ENCODE data around the gene WDR12. TPM values are rescaled to one million over a fixed set of nuclear protein-coding genes. Genes with fewer than 3 reads are reported as not detected.
"Not testable (repeated sequence)": the region's sequence is repeated elsewhere in the genome, so short reads cannot be mapped to it uniquely, and the experiment has no call there.

Gene WDR12
- 53.5 TPM for total RNA-seq (ENCODE audit: unreplicated experiment)
- long read RNA-seq, full-length matches to known transcripts = 18 of 21 reads
- long read RNA-seq, partial matches to known transcripts = 0 of 21 reads
- long read RNA-seq, other reads (novel, unspliced or antisense) = 3 of 21 reads

DNA sequence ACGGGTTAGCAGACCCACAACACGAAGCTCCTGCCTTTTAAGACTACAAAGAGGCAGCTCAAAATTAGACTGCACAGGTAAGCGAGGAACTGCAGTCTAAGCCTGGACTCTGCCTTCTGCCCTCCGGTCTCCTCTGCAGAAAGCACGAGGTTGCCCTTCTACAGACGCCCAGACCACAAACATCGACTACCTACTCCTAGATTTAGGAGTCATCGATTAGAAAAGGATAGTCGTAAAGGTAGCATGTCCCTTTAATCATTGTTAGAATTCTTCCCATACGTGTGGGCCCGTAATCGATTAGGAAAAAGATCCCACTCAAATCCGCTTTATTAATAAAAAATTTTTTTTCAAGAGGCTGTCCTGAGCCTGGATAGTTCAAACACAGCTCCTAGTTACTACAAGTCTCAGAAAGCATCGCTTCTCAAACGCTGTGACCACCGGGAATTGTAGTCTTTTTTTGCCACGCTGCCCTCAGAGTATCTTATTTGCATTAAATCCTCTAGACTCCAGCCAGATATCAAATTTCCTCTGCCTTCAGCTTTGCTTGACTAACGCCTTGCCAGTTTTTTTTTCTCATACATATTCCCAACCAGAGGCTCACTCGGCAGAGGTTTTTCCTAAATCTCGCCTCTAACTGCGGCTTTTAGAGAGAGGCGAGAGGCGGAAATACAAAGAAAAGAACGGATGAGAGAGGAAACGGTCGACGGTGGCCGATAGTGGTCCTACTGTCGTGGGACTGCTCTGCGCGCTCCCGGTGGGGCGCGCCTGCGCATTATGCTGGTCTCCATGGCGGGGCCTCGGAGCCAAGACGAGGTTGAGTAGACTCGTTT is at the start of gene WDR12, which contains the start of gene CARF:
Gene WDR12, minus strand, starts transcription at position 162 of the 830 bp plus-strand sequence. CDS start 197 bp downstream, outside the sequence.
Gene CARF, plus strand, starts transcription at position 764 of the 830 bp plus-strand sequence. CDS start 29,628 bp downstream, outside the sequence.
- Mint-ChIP-seq H3K4me3 (ENCODE audit: unreplicated experiment) (peak within 1 kb of the TSS; percentile 99), H3K4me1 (ENCODE audit: low read depth, unreplicated experiment) (peaks cover 6% of the 10 kb centered on the region), H3K27ac (ENCODE audit: unreplicated experiment) (peak within 1 kb of the TSS; percentile 99), H3K9me3 (ENCODE audit: unreplicated experiment) (peaks cover 8% of the 10 kb centered on the region), H3K36me3 (ENCODE audit: unreplicated experiment) (no peaks in the 10 kb centered on the region), H3K27me3 (ENCODE audit: unreplicated experiment) (peaks cover 4% of the 10 kb centered on the region)
- TF ChIP-seq CTCF (IDR thresholded peaks at IDR 0.05; ENCODE audit: partially characterized antibody, unreplicated experiment) = no peak
- DNase-seq = peak; percentile 92

GRCh38 chr2:202960524-202960923 is 49.1 kb upstream of the WDR12 start:
- Mint-ChIP-seq H3K36me3 (ENCODE audit: unreplicated experiment) (no peaks in the 10 kb centered on the region), H3K9me3 (ENCODE audit: unreplicated experiment) (no peaks in the 10 kb centered on the region), H3K4me1 (ENCODE audit: low read depth, unreplicated experiment) (no peaks in the 10 kb centered on the region), H3K27me3 (ENCODE audit: unreplicated experiment) (no peaks in the 10 kb centered on the region), H3K27ac (ENCODE audit: unreplicated experiment) (no peak overlapping the region), H3K4me3 (ENCODE audit: unreplicated experiment) (no peak overlapping the region)
- no peak for TF ChIP-seq CTCF (IDR thresholded peaks at IDR 0.05; ENCODE audit: partially characterized antibody, unreplicated experiment)
- DNase-seq = no peak

- H3K27me3 Mint-ChIP-seq (ENCODE audit: unreplicated experiment) = peaks cover 3% of the 10 kb centered on the region
- no peak overlapping the region for H3K27ac Mint-ChIP-seq (ENCODE audit: unreplicated experiment)
Observed at GRCh38 chr2:202950592-202950991, 39.1 kb upstream of the WDR12 start.

DNA sequence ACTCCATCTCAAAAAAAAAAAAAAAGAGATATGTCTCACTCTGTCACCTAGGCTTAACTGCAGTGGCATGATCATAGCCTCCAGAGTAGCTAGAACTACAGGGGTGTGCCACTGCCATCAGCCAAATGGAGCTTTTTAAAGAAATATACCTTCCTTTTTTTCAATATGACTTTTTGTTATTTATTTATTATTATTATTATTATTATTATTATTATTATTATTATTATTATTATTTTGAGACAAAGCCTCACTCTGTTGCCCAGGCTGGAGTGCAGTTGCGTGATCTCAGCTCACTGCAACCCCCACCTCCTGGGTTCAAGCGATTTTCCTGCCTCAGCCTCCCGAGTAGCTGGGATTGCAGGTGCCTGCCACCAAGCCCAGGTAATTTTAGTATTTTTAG is 37.9 kb upstream of the WDR12 start:
- H3K9me3 Mint-ChIP-seq (ENCODE audit: unreplicated experiment); H3K27ac Mint-ChIP-seq (ENCODE audit: unreplicated experiment); DNase-seq; H3K4me1 Mint-ChIP-seq (ENCODE audit: low read depth, unreplicated experiment); H3K4me3 Mint-ChIP-seq (ENCODE audit: unreplicated experiment); H3K27me3 Mint-ChIP-seq (ENCODE audit: unreplicated experiment): not testable (repeated sequence)
- H3K36me3 Mint-ChIP-seq (ENCODE audit: unreplicated experiment) = peaks cover 19% of the 10 kb centered on the region

More at GRCh38 chr2:202950592-202950991, 39.1 kb upstream of the WDR12 start:
- no peak for DNase-seq
- H3K4me3 Mint-ChIP-seq (ENCODE audit: unreplicated experiment) = no peak overlapping the region
- TF ChIP-seq CTCF (IDR thresholded peaks at IDR 0.05; ENCODE audit: partially characterized antibody, unreplicated experiment) = no peak
- no peaks in the 10 kb centered on the region for H3K4me1 Mint-ChIP-seq (ENCODE audit: low read depth, unreplicated experiment)
- peaks cover 3% of the 10 kb centered on the region for H3K9me3 Mint-ChIP-seq (ENCODE audit: unreplicated experiment)
- H3K36me3 Mint-ChIP-seq (ENCODE audit: unreplicated experiment) = peaks cover 19% of the 10 kb centered on the region

- Mint-ChIP-seq H3K4me1 (ENCODE audit: low read depth, unreplicated experiment) (no peaks in the 10 kb centered on the region), H3K27me3 (ENCODE audit: unreplicated experiment) (peaks cover 3% of the 10 kb centered on the region), H3K4me3 (ENCODE audit: unreplicated experiment) (no peak overlapping the region), H3K27ac (ENCODE audit: unreplicated experiment) (no peak overlapping the region), H3K36me3 (ENCODE audit: unreplicated experiment) (peaks cover 19% of the 10 kb centered on the region), H3K9me3 (ENCODE audit: unreplicated experiment) (peaks cover 3% of the 10 kb centered on the region)
- TF ChIP-seq CTCF (IDR thresholded peaks at IDR 0.05; ENCODE audit: partially characterized antibody, unreplicated experiment) = no peak
- no peak for DNase-seq
Observed at GRCh38 chr2:202945497-202945896, 34.0 kb upstream of the WDR12 start.

Measured in glutamatergic neuron (in vitro differentiated cells).